Keratinocyte (primary cell): ENCODE measurements around the gene COG5. TPM values are rescaled to one million over a fixed set of nuclear protein-coding genes. Genes with fewer than 3 reads are reported as not detected.

Experiments used
- DNase-seq: peaks from one replicate; pipeline ENCODE4 v3.0.0-alpha.2; 2011; ENCODE audit warnings: low read depth, missing footprints, low spot score
- FAIRE-seq: peaks from 2 replicates; lab custom pipeline; 2011; peaks lifted over from hg19 to GRCh38; lab: Jason Lieb, UNC
- H2AFZ ChIP-seq: 2 replicates; pipeline ENCODE4 v1.6.0; 2012; ENCODE audit warnings: low read length, control low read depth, inconsistent platforms; ENCODE audit not compliant: control insufficient read depth
- H3K27ac ChIP-seq: 2 replicates; pipeline ENCODE4 v1.5.1; 2011; ENCODE audit warnings: low read length; ENCODE audit not compliant: control insufficient read depth, insufficient read depth
- H3K27me3 ChIP-seq: 3 replicates; pipeline ENCODE4 v1.6.0; 2011; ENCODE audit warnings: low read length; ENCODE audit not compliant: control insufficient read depth, insufficient read depth; ENCODE audit errors: extremely low read depth
- H3K36me3 ChIP-seq, 2 experiments: 2 replicates in 1 of 2; 3 replicates in 1 of 2; pipeline ENCODE4 v1.5.1; 2011; ENCODE audit warnings: low read length in 2 of 2, mild to moderate bottlenecking in 1 of 2; ENCODE audit not compliant: control insufficient read depth in 2 of 2, insufficient read depth in 2 of 2; ENCODE audit errors: extremely low read depth in 1 of 2
- H3K4me1 ChIP-seq: 3 replicates; pipeline ENCODE4 v1.5.1; 2011; ENCODE audit warnings: low read length; ENCODE audit not compliant: control insufficient read depth, insufficient read depth; ENCODE audit errors: extremely low read depth
- H3K4me2 ChIP-seq: 3 replicates; pipeline ENCODE4 v1.6.0; 2011; ENCODE audit warnings: low read depth, low read length; ENCODE audit not compliant: control insufficient read depth, insufficient read depth; ENCODE audit errors: extremely low read depth
- H3K4me3 ChIP-seq, 3 experiments: fragments of 200-600 bp in 1 of 3; sonication (generic) in 1 of 3; 2 replicates in 2 of 3; 3 replicates in 1 of 3; pipeline ENCODE4 v1.5.1; 2011 to 2016; ENCODE audit warnings: low read length in 3 of 3, mild to moderate bottlenecking in 3 of 3, control low read depth in 2 of 3, inconsistent platforms in 1 of 3, low read depth in 1 of 3, mixed read lengths in 1 of 3, mixed run types in 1 of 3, moderate library complexity in 1 of 3; ENCODE audit not compliant: control insufficient read depth in 2 of 3, insufficient read depth in 2 of 3; ENCODE audit errors: extremely low read depth in 1 of 3
- H3K79me2 ChIP-seq: 2 replicates; pipeline ENCODE4 v1.6.0; 2012; ENCODE audit warnings: low read length; ENCODE audit not compliant: control insufficient read depth, insufficient read depth
- H3K9ac ChIP-seq: 3 replicates; pipeline ENCODE4 v1.6.0; 2011; ENCODE audit warnings: low read length; ENCODE audit not compliant: control insufficient read depth, insufficient read depth; ENCODE audit errors: extremely low read depth
- H3K9me1 ChIP-seq: 3 replicates; pipeline ENCODE4 v1.6.0; 2011; ENCODE audit warnings: low read length; ENCODE audit not compliant: control insufficient read depth, insufficient read depth; ENCODE audit errors: extremely low read depth
- H3K9me3 ChIP-seq: 2 replicates; pipeline ENCODE4 v1.5.1; 2012; ENCODE audit warnings: low read depth, low read length; ENCODE audit not compliant: control insufficient read depth
- H4K20me1 ChIP-seq: 3 replicates; pipeline ENCODE4 v1.6.0; 2011; ENCODE audit warnings: low read length; ENCODE audit not compliant: control insufficient read depth, insufficient read depth; ENCODE audit errors: extremely low read depth
- EZH2 ChIP-seq: IDR thresholded peaks from one replicate; pipeline ENCODE4 v1.6.1; 2012; ENCODE audit warnings: inconsistent platforms, mild to moderate bottlenecking, low read length, moderate library complexity
- dilution Hi-C: fragments of 300-500 bp; cut with MboI; formaldehyde crosslinking; loops from one replicate; pipeline ENCODE4 v1.7.0; 2020; ENCODE audit warnings: low sequenced_read_pairs; ENCODE audit not compliant: extremely low pct_ligation_motif_present
- polyA plus RNA-seq, 5 experiments: library from polyadenylated mRNA; depleted of rRNA in 3 of 5; stranded (reverse) in 3 of 5; stranded (forward) in 1 of 5; unstranded in 1 of 5; fragments of >200 nt; gene quantifications; 1 replicate in 1 of 5; 2 replicates in 3 of 5; 3 replicates in 1 of 5; pipeline versions ENCODE4 v1.2.1 to v1.2.3, GENCODE V29; 2011 to 2012; ENCODE audit warnings: missing spikeins in 2 of 5, low read depth in 1 of 5, low replicate concordance in 1 of 5
- TF ChIP-seq, protein P1 (sequence below), 3 experiments: IDR thresholded peaks in 1 of 3; conservative IDR thresholded peaks in 1 of 3; optimal IDR thresholded peaks in 1 of 3; 2 replicates in 2 of 3; 3 replicates in 1 of 3; pipeline versions ENCODE3 to v1.5.1; 2011; ENCODE audit warnings: low read length in 3 of 3, mild to moderate bottlenecking in 3 of 3, moderate library complexity in 2 of 3, control low read depth in 1 of 3, inconsistent platforms in 1 of 3; ENCODE audit not compliant: insufficient read depth in 2 of 3; ENCODE audit errors: extremely low read depth in 1 of 3

COG5 gene
- polyA plus RNA-seq, 1 donor (not counting 4 experiments of a cell fraction or from before 2014, with no cell fraction given) = 50.7 TPM

- peak overlapping the region; percentile 46 for H3K27ac ChIP-seq
- TF ChIP-seq, protein P1, sequence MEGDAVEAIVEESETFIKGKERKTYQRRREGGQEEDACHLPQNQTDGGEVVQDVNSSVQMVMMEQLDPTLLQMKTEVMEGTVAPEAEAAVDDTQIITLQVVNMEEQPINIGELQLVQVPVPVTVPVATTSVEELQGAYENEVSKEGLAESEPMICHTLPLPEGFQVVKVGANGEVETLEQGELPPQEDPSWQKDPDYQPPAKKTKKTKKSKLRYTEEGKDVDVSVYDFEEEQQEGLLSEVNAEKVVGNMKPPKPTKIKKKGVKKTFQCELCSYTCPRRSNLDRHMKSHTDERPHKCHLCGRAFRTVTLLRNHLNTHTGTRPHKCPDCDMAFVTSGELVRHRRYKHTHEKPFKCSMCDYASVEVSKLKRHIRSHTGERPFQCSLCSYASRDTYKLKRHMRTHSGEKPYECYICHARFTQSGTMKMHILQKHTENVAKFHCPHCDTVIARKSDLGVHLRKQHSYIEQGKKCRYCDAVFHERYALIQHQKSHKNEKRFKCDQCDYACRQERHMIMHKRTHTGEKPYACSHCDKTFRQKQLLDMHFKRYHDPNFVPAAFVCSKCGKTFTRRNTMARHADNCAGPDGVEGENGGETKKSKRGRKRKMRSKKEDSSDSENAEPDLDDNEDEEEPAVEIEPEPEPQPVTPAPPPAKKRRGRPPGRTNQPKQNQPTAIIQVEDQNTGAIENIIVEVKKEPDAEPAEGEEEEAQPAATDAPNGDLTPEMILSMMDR (optimal IDR thresholded peaks at IDR 0.05 in 1 of 3, IDR thresholded peaks at IDR 0.05 in 1 of 3, conservative IDR thresholded peaks at IDR 0.05 in 1 of 3; ENCODE audit: extremely low read depth in 1 of 3, insufficient read depth in 2 of 3, low read length in 3 of 3) = no peak
- TF ChIP-seq EZH2 = no peak
- peaks cover 14% of the 10 kb centered on the region for H3K79me2 ChIP-seq
- no peaks in the 10 kb centered on the region for H3K9me3 ChIP-seq
- DNase-seq = no peak
- peaks cover 13% of the 10 kb centered on the region for H3K4me1 ChIP-seq
- no peaks in the 10 kb centered on the region for H4K20me1 ChIP-seq
- no peaks in the 10 kb centered on the region for H3K27me3 ChIP-seq
- no peak overlapping the region for H3K4me3 ChIP-seq
- H2AFZ ChIP-seq = no peak overlapping the region
- no peak overlapping the region for H3K9ac ChIP-seq
- dilution Hi-C loops = no loop called here
- FAIRE-seq = peak; percentile 87
- peaks cover 2 to 5% of the 10 kb centered on the region in 2 experiments for H3K36me3 ChIP-seq
- no peaks in the 10 kb centered on the region for H3K9me1 ChIP-seq
- peak overlapping the region; percentile 49 for H3K4me2 ChIP-seq
Observed at GRCh38 chr7:107179326-107180164, 384.2 kb downstream of the COG5 start.

- Histone ChIP-seq H3K79me2 (peaks cover 55% of the 10 kb centered on the region), H3K9me3 (no peaks in the 10 kb centered on the region), H2AFZ (no peak overlapping the region), H3K4me3 (no peak overlapping the region), H3K9me1 (no peaks in the 10 kb centered on the region), H4K20me1 (no peaks in the 10 kb centered on the region), H3K27me3 (no peaks in the 10 kb centered on the region), H3K4me1 (peaks cover 2% of the 10 kb centered on the region), H3K4me2 (no peak overlapping the region), H3K27ac (no peak overlapping the region), H3K9ac (no peak overlapping the region), H3K36me3 (no peaks in the 10 kb centered on the region)
- FAIRE-seq = no peak
- dilution Hi-C loops = no loop called here
- DNase-seq = no peak
- TF ChIP-seq, protein P1 (optimal IDR thresholded peaks at IDR 0.05 in 1 of 3, IDR thresholded peaks at IDR 0.05 in 1 of 3, conservative IDR thresholded peaks at IDR 0.05 in 1 of 3; ENCODE audit: extremely low read depth in 1 of 3, insufficient read depth in 2 of 3, low read length in 3 of 3) = no peak
- no peak for TF ChIP-seq EZH2
Observed at GRCh38 chr7:107173691-107174406, 389.9 kb downstream of the COG5 start.
